KMS-11 (cell line): ENCODE measurements around the gene IL1RAPL2.

Experiments
- H2AFZ ChIP-seq: fragments of 200-600 bp; sonication (generic); 2 replicates; pipeline ENCODE4 v1.6.1; 2016; ENCODE audit warnings: antibody characterized with exemption, mixed run types, low read depth
- H3K27ac ChIP-seq: fragments of 200-600 bp; sonication (generic); 2 replicates; pipeline ENCODE4 v1.6.1; 2016; ENCODE audit warnings: mild to moderate bottlenecking, mixed run types
- H3K27me3 ChIP-seq: fragments of 200-600 bp; sonication (generic); 2 replicates; pipeline ENCODE4 v1.6.1; 2017; ENCODE audit warnings: mild to moderate bottlenecking, low read depth, mixed run types, moderate library complexity; ENCODE audit not compliant: insufficient read depth
- H3K36me3 ChIP-seq: fragments of 200-600 bp; sonication (generic); 2 replicates; pipeline ENCODE4 v1.6.1; 2017; ENCODE audit warnings: mild to moderate bottlenecking, mixed run types; ENCODE audit not compliant: insufficient read depth
- H3K4me1 ChIP-seq: fragments of 200-600 bp; sonication (generic); 2 replicates; pipeline ENCODE4 v1.6.1; 2016; ENCODE audit warnings: mild to moderate bottlenecking, low read depth, mixed run types; ENCODE audit not compliant: poor library complexity, severe bottlenecking
- H3K4me2 ChIP-seq: fragments of 200-600 bp; sonication (generic); 2 replicates; pipeline ENCODE4 v1.7.0; 2016; ENCODE audit warnings: mild to moderate bottlenecking, mixed run types
- H3K4me3 ChIP-seq: fragments of 200-600 bp; sonication (generic); IDR thresholded peaks from 2 replicates; pipeline ENCODE4 v1.6.1; 2017; ENCODE audit warnings: low read depth, low read length, mixed read lengths; ENCODE audit not compliant: insufficient read depth
- H3K79me2 ChIP-seq: fragments of 200-600 bp; sonication (generic); 2 replicates; pipeline ENCODE4 v1.6.1; 2016; ENCODE audit warnings: low read depth, mixed run types; ENCODE audit not compliant: insufficient read depth
- H3K9ac ChIP-seq: fragments of 200-600 bp; sonication (generic); 2 replicates; pipeline ENCODE4 v1.6.1; 2016; ENCODE audit warnings: mild to moderate bottlenecking, mixed run types
- H4K20me1 ChIP-seq: fragments of 200-600 bp; sonication (generic); 2 replicates; pipeline ENCODE4 v1.6.1; 2016; ENCODE audit warnings: mild to moderate bottlenecking, mixed run types; ENCODE audit not compliant: insufficient read depth
- TF ChIP-seq, protein P1 (sequence below): fragments of 200-600 bp; sonication (generic); conservative IDR thresholded peaks from 2 replicates; pipeline ENCODE4 v1.6.1; 2017; ENCODE audit warnings: low read depth, mild to moderate bottlenecking, antibody characterized with exemption, low read length, moderate library complexity, mixed read lengths

Gene IL1RAPL2

DNA sequence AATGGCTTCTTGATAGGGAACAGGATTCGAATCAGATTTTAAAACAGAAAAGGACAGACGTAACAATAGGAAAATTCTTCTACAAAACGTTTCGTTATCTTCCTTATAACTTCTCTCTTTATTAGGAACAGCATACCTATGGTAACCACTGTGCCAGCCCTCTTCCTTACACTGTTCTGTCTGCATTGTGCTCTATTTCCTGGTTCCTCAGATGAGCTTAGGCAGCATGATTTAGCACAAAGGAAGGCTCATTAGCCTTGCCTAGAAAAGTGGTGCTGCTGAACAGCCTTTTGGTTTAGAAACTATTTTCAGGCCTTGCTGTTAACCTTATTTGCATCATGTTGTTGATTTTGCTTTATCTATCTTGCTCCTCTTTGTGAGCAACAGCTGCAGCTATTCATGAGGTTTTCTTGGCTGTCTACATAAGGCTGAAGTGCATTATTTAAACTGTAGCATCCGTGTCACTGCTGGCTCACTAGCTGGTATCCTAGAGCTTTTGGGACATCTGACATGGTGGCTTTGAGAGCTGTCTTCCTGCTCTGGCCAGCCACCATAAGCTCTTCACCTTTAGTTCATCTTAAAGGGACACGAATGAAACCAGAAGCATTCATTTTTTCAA is 1186.4 kb downstream of the IL1RAPL2 start:
- H3K4me3 ChIP-seq = no peak overlapping the region
- H3K9ac ChIP-seq = no peak overlapping the region
- TF ChIP-seq, protein P1, sequence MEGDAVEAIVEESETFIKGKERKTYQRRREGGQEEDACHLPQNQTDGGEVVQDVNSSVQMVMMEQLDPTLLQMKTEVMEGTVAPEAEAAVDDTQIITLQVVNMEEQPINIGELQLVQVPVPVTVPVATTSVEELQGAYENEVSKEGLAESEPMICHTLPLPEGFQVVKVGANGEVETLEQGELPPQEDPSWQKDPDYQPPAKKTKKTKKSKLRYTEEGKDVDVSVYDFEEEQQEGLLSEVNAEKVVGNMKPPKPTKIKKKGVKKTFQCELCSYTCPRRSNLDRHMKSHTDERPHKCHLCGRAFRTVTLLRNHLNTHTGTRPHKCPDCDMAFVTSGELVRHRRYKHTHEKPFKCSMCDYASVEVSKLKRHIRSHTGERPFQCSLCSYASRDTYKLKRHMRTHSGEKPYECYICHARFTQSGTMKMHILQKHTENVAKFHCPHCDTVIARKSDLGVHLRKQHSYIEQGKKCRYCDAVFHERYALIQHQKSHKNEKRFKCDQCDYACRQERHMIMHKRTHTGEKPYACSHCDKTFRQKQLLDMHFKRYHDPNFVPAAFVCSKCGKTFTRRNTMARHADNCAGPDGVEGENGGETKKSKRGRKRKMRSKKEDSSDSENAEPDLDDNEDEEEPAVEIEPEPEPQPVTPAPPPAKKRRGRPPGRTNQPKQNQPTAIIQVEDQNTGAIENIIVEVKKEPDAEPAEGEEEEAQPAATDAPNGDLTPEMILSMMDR = no peak
- H3K36me3 ChIP-seq = no peaks in the 10 kb centered on the region
- H4K20me1 ChIP-seq = no peaks in the 10 kb centered on the region
- H3K79me2 ChIP-seq = no peaks in the 10 kb centered on the region
- no peak overlapping the region for H3K4me2 ChIP-seq
- H3K27me3 ChIP-seq = no peaks in the 10 kb centered on the region
- peak overlapping the region; percentile 42 for H2AFZ ChIP-seq
- peaks cover 17% of the 10 kb centered on the region for H3K4me1 ChIP-seq
- H3K27ac ChIP-seq = peak overlapping the region; percentile 42; the same call in 1 of the 2 replicates

DNA sequence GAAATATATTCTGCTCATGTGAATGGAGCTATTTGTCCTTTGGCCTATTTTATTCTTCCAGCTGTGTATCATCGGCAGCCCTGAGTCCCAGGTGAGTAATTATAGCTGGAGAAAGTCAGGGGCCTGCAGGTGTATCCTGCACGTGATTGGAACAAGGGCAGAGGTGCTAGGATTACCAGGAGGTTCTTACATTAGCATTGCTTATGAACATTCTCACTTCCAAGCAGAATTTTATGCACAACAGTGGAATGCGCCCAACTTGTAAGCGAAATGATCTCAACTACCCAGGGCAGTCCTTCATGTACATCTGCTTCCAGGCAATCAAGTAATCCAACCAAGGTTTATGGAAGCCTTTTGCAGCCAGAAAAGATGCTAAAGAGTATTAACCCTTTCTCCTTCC is 1187.4 kb downstream of the IL1RAPL2 start:
- Histone ChIP-seq H3K79me2 (no peaks in the 10 kb centered on the region), H3K27ac (no peak overlapping the region), H4K20me1 (no peaks in the 10 kb centered on the region), H3K9ac (no peak overlapping the region), H3K4me1 (peaks cover 27% of the 10 kb centered on the region), H3K4me3 (no peak overlapping the region), H3K36me3 (no peaks in the 10 kb centered on the region), H3K27me3 (no peaks in the 10 kb centered on the region), H2AFZ (no peak overlapping the region), H3K4me2 (no peak overlapping the region)
- TF ChIP-seq, protein P1 = no peak

DNA sequence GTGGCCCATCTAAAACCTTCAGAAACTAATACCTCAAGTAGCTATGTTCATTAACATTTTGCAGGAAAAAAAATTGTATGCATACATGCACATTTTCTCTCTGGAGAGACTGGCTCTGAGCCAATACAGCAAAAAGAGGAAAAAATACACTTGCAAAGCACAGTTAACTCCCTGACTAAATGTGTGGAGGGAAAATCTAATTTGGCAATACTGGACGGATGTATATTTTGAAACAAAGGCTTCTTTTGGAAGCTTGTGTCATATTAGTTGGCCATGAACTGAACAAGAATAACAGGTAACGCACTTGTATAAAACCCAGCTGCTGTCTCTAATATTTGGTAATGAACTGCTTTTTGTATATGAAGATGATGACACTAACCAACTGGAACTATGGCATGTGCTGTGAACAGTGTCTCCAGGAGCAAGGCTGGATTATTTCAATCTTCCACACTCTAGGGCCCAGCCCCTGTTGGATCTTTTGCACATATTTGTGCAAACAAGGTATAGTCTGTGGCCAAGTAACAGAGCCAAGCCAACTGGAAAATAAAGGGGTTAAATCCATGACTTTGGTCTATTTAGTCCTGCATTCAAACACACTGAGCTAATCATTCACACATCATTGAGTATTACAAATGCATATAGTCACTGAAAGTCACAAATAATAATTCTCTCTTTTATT is 1188.4 kb downstream of the IL1RAPL2 start:
- no peak overlapping the region for H3K9ac ChIP-seq
- no peak overlapping the region for H2AFZ ChIP-seq
- H3K4me2 ChIP-seq = no peak overlapping the region
- H3K4me1 ChIP-seq = peaks cover 36% of the 10 kb centered on the region
- H3K27ac ChIP-seq = no peak overlapping the region
- TF ChIP-seq, protein P1 = no peak
- H3K36me3 ChIP-seq = no peaks in the 10 kb centered on the region
- no peak overlapping the region for H3K4me3 ChIP-seq
- H3K27me3 ChIP-seq = no peaks in the 10 kb centered on the region
- H4K20me1 ChIP-seq = no peaks in the 10 kb centered on the region
- H3K79me2 ChIP-seq = no peaks in the 10 kb centered on the region

DNA sequence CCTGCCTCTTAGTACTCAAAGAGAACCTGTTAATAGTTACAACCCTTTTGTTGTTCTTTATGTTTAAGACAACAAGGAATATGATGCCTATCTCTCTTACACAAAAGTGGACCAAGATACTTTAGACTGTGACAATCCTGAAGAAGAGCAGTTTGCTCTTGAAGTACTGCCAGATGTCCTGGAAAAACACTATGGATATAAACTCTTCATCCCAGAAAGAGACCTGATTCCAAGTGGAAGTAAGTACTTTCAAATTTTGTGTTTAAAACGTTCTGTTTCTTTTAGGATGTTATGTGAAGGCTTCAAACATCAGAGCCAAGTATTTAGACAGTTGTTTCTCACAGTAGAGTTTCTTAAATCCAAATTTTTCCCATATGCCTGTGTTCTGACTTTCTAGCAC is 1189.1 kb downstream of the IL1RAPL2 start:
- H4K20me1 ChIP-seq = no peaks in the 10 kb centered on the region
- H3K4me3 ChIP-seq = no peak overlapping the region
- no peaks in the 10 kb centered on the region for H3K27me3 ChIP-seq
- H3K79me2 ChIP-seq = no peaks in the 10 kb centered on the region
- no peaks in the 10 kb centered on the region for H3K36me3 ChIP-seq
- no peak overlapping the region for H2AFZ ChIP-seq
- no peak overlapping the region for H3K4me2 ChIP-seq
- H3K9ac ChIP-seq = no peak overlapping the region
- H3K4me1 ChIP-seq = peaks cover 43% of the 10 kb centered on the region
- TF ChIP-seq, protein P1 = no peak
- H3K27ac ChIP-seq = no peak overlapping the region
